Measurements from ENCODE around the gene TMCO6.

GRCh38 chr5:140678993-140679392, 39.7 kb downstream of the TMCO6 start:
- TF ChIP-seq CTCF (IDR thresholded peaks at IDR 0.05): no peak
- no peak for TF ChIP-seq ZFX (IDR thresholded peaks at IDR 0.05; ENCODE audit: borderline replicate concordance)
